Measurements from ENCODE around the gene PNPLA5.

Gene PNPLA5

GRCh38 chr22:43833286-43834240 is 58.2 kb downstream of the PNPLA5 start:
- DNase-seq: no peak

GRCh38 chr22:43832393-43833265 is 59.2 kb downstream of the PNPLA5 start:
- DNase-seq: no peak

- DNase-seq: no peak
These were observed 60.0 kb downstream of the PNPLA5 start for GRCh38 chr22:43831561-43832392.

- no peak for DNase-seq
These were observed 60.8 kb downstream of the PNPLA5 start for GRCh38 chr22:43830931-43831560.

GRCh38 chr22:43829904-43830851 is 61.6 kb downstream of the PNPLA5 start:
- peak; percentile 34 for DNase-seq
